ENCODE measurements around the gene SLC6A12.

DNA sequence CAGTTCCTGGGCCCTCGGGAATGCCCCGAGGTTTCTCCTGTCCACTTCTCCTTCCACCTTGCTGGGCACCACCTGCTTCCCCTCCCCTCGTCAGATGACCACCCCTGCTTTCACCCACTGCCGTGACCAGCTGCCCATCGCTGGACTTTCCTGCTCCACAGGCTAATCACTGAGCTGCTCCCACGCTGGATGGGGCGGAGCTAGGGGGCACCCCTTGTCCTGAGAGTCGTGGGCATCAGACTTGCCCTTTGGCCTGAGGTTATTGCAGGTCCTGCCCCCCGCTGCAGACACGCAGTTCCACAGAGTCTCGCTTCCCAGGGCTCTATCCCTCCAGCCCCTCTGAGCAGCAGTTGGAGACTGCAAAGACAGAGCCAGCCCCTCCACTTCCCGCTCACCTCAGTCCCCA lies 427 bp downstream of the SLC6A12 start:
- TF ChIP-seq, protein P1, sequence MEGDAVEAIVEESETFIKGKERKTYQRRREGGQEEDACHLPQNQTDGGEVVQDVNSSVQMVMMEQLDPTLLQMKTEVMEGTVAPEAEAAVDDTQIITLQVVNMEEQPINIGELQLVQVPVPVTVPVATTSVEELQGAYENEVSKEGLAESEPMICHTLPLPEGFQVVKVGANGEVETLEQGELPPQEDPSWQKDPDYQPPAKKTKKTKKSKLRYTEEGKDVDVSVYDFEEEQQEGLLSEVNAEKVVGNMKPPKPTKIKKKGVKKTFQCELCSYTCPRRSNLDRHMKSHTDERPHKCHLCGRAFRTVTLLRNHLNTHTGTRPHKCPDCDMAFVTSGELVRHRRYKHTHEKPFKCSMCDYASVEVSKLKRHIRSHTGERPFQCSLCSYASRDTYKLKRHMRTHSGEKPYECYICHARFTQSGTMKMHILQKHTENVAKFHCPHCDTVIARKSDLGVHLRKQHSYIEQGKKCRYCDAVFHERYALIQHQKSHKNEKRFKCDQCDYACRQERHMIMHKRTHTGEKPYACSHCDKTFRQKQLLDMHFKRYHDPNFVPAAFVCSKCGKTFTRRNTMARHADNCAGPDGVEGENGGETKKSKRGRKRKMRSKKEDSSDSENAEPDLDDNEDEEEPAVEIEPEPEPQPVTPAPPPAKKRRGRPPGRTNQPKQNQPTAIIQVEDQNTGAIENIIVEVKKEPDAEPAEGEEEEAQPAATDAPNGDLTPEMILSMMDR (IDR thresholded peaks at IDR 0.05; ENCODE audit: insufficient read depth, low read length): no peak
- no peak for TF ChIP-seq POLR2AphosphoS5 (IDR thresholded peaks at IDR 0.05; ENCODE audit: low read depth)

All from HL-60 (cell line).